Effector memory CD4-positive, alpha-beta T cell (primary cell): ENCODE measurements around the gene PDE3A.
"Not testable (repeated sequence)": the region's sequence is repeated elsewhere in the genome, so short reads cannot be mapped to it uniquely, and the experiment has no call there.

ENCODE experiments used
- DNase-seq, 3 donors: peaks; one replicate each; pipeline ENCODE4 v3.0.0-alpha.2; 2020
- H3K27ac ChIP-seq: 2 replicates; pipeline ENCODE4 v1.7.0; 2013; ENCODE audit warnings: mild to moderate bottlenecking, low read length, moderate library complexity; ENCODE audit not compliant: insufficient read depth, poor library complexity, severe bottlenecking
- H3K27me3 ChIP-seq: replicated peaks from 2 replicates; pipeline ENCODE4 v1.7.0; 2013; ENCODE audit warnings: mild to moderate bottlenecking, low read length; ENCODE audit not compliant: insufficient read depth, control insufficient read depth, poor library complexity, severe bottlenecking
- H3K36me3 ChIP-seq: 2 replicates; pipeline ENCODE4 v1.7.0; 2013; ENCODE audit warnings: mild to moderate bottlenecking, low read length, moderate library complexity; ENCODE audit not compliant: control insufficient read depth, insufficient read depth
- H3K4me1 ChIP-seq: 2 replicates; pipeline ENCODE4 v1.7.0; 2013; ENCODE audit warnings: low read length, mild to moderate bottlenecking; ENCODE audit not compliant: control insufficient read depth, insufficient read depth, poor library complexity, severe bottlenecking
- H3K4me3 ChIP-seq: 2 replicates; pipeline ENCODE4 v1.7.0; 2013; ENCODE audit warnings: low read length, low read depth, mild to moderate bottlenecking; ENCODE audit not compliant: insufficient read depth, poor library complexity, severe bottlenecking
- H3K9me3 ChIP-seq: 2 replicates; pipeline ENCODE4 v1.7.0; 2013; ENCODE audit warnings: mild to moderate bottlenecking, low read length, moderate library complexity; ENCODE audit not compliant: control insufficient read depth
- total RNA-seq, 3 donors: gene quantifications; one replicate each; lab custom pipeline; 2026; lab: John Stamatoyannopoulos, UW

The PDE3A gene
- total RNA-seq = 0 reads per million in 3 donors

DNA sequence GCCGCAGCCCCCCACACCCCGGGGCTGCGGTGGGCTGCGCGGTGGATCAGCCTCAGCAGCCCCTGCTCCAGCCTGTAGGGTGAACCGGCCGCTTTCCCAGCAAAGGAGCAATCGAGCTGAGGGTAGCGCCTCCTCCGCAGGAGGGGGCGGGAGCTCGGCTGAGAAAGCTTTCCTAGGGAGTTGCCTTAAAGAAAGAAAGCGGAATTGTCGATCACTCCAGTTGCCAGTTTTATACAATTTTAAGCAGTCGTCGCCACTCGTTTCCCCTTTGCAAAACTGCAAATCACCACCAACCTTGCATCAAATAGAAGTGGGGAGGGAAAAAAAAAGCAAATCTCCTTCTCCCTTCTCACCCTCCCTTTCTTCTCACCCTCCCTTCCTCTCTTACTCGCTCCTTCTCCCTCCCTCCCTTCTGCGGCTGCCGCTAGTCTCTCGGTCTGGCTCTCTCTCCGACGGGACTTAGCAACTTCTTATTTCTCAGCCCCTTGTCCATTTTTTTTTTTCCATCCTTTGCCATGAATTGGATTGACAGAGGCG is at the start of gene PDE3A:
Gene PDE3A, plus strand, starts transcription at position 424 of the 537 bp plus-strand sequence. CDS start 748 bp downstream, outside the sequence.
- no peak for DNase-seq
- Histone ChIP-seq H3K27me3 (no peaks in the 10 kb centered on the region), H3K4me3 (no peak within 1 kb of the TSS), H3K27ac (no peak within 1 kb of the TSS), H3K36me3 (no peaks in the 10 kb centered on the region), H3K4me1 (no peaks in the 10 kb centered on the region), H3K9me3 (no peaks in the 10 kb centered on the region)

DNA sequence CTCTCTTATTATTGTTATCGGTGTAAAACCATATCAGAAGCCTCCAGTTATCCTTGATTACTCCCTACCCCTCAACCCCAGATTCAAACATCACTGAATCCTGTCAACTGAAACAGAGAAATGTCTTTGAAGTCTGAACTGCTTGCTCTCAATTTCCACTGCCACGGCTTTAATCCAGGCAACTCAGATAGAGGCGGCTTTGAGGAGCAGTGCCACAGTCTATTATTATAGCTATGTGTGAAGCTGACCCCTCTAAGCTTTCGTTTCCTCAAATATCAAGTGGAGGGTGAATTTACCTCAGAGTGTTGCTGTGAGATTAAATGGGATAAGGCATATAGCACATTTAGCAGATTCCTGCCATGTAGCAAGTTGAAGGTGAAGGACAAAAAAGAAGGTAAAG is 49.0 kb upstream of the PDE3A start:
- Histone ChIP-seq H3K27me3 (no peaks in the 10 kb centered on the region), H3K4me3 (no peak overlapping the region), H3K27ac (no peak overlapping the region), H3K36me3 (no peaks in the 10 kb centered on the region), H3K9me3 (no peaks in the 10 kb centered on the region), H3K4me1 (no peaks in the 10 kb centered on the region)
- no peak for DNase-seq

DNA sequence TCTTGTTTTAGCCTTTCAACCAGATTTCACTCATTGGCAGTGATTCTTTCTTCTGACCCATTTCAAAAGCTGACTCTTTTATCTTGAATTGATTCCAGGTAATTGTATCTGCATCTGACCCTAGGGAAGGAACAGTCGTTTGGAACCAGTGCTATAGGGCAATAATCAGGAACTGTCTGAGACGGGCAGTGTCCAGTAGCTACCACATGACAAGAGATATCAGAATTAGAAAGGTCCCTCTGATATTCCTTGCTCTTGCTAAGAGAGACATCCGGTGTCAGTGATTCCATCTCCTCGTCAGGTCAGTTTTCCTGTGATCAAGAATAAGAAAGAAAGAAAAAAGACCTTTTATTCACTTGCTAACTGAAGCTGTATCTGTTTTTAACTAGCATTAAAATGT is 47.8 kb upstream of the PDE3A start:
- Histone ChIP-seq H3K36me3 (no peaks in the 10 kb centered on the region), H3K4me3 (no peak overlapping the region), H3K4me1 (no peaks in the 10 kb centered on the region), H3K27ac (no peak overlapping the region), H3K9me3 (no peaks in the 10 kb centered on the region), H3K27me3 (no peaks in the 10 kb centered on the region)
- no peak for DNase-seq

DNA sequence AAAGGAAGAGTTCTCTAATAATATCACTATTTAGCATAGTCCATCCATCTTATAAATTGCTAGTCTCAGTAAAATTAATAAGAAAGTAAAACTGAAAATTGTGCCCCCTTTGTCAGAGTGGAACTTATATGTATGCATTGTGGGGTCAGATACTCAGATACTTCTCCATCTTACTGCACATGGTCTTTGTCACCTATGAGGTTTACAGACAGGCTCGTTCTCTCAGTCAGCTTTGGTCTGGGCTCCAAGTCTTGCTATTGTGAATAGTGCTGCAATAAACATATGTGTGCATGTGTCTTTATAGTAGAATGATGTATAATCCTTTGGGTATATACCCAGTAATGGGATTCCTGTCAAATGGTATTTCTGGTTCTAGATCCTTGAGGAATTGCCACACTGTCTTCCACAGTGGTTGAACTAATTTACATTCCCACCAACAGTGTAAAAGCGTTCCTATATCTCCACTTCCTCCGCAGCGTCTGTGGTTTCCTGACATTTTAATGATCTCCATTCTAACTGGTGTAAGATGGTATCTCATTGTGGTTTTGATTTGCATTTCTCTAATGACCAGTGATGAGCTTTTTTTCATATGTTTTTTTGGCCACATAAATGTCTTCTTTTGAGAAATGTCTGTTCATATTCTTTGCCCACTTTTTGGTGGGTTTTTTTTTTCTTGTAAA is 37.4 kb upstream of the PDE3A start:
- DNase-seq, H3K36me3 ChIP-seq: not testable (repeated sequence)

DNA sequence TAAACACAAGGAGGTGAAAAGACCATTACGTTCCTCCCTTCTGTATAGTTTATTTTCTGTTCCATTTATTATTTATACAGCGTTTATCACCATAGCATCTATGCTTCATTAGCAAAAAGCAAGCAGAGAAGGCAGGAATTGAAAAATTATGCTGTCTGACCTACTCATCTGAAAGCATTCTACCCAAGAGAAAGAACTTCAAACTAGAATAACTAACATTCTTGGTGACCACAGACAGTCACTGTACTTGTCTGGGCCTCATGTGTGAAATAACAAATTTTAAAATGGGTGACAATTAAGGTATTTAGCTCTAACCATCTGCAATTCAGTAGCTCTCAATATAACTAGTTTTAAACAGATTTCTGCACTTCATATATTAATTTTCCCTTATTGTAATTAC is 29.3 kb upstream of the PDE3A start:
- no peak overlapping the region for H3K4me3 ChIP-seq
- no peaks in the 10 kb centered on the region for H3K9me3 ChIP-seq
- DNase-seq = no peak
- H3K36me3 ChIP-seq = no peaks in the 10 kb centered on the region
- H3K27ac ChIP-seq = no peak overlapping the region
- no peaks in the 10 kb centered on the region for H3K27me3 ChIP-seq
- no peaks in the 10 kb centered on the region for H3K4me1 ChIP-seq

More for the DNA sequence above, 37.4 kb upstream of the PDE3A start:
- H3K27ac ChIP-seq, H3K9me3 ChIP-seq, H3K27me3 ChIP-seq, H3K4me3 ChIP-seq, H3K4me1 ChIP-seq: not testable (repeated sequence)

DNA sequence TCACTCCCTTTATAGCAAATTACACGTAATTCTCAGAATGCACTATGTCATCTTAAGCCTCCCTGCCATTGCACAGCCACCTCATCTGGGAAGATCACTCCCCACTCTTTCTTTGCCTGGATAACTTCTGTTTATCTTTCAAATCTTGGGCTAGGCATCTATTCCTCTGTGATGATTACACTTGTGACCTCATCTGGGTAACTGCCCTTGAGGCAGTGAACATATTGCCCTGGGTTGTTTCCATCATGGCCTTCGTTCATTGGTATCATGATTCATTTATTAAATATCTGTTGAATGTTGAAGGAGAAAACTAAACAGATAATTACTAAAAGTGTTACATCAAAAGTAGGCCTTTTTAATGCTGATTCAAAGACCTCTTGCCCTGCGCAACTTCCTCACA is 26.2 kb upstream of the PDE3A start:
- Histone ChIP-seq H3K27ac (no peak overlapping the region), H3K4me1 (no peaks in the 10 kb centered on the region), H3K27me3 (no peaks in the 10 kb centered on the region), H3K36me3 (no peaks in the 10 kb centered on the region), H3K9me3 (no peaks in the 10 kb centered on the region), H3K4me3 (no peak overlapping the region)
- no peak for DNase-seq

DNA sequence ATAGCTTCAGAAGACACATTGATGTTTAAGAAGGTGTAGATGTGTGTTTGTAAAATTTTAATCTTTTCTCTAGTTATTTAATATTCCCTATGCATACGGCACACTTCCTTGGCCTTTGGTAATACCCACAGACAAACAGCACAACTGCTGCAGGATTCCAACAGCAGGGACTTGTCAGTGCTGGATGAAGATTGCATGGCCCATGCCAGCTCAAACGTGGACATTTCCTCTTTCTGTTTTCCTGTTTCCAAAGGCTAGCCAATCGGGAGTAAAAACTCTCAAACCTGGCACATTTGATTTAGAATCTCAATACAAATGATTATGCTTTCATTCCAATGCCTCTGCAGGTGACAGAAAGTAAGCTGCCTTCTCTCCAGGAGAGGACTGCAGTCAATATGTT is 22.5 kb upstream of the PDE3A start:
- no peaks in the 10 kb centered on the region for H3K27me3 ChIP-seq
- DNase-seq = no peak
- H3K4me1 ChIP-seq = no peaks in the 10 kb centered on the region
- H3K4me3 ChIP-seq = no peak overlapping the region
- H3K27ac ChIP-seq = no peak overlapping the region
- no peaks in the 10 kb centered on the region for H3K9me3 ChIP-seq
- no peaks in the 10 kb centered on the region for H3K36me3 ChIP-seq

DNA sequence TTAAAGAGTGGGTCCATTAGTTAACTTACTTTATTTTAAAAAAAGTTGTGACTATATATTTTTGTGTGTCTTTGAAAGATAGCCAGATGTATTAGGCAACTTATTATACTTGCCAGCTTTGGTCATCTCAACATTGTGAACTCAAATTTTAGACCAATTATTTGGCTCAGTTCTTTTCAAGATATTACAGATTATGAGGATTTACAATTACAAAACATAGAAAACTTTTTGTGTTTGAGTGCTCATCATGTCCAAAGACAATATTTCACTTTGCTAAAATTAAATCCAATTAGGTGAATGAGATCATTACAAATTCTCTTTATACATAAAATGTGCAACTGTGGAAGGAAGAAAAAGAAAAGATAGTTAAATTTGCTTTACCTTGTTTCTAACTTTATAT is 18.3 kb upstream of the PDE3A start:
- Histone ChIP-seq H3K9me3 (no peaks in the 10 kb centered on the region), H3K4me3 (no peak overlapping the region), H3K27me3 (no peaks in the 10 kb centered on the region), H3K27ac (no peak overlapping the region), H3K36me3 (no peaks in the 10 kb centered on the region), H3K4me1 (no peaks in the 10 kb centered on the region)
- DNase-seq = no peak

DNA sequence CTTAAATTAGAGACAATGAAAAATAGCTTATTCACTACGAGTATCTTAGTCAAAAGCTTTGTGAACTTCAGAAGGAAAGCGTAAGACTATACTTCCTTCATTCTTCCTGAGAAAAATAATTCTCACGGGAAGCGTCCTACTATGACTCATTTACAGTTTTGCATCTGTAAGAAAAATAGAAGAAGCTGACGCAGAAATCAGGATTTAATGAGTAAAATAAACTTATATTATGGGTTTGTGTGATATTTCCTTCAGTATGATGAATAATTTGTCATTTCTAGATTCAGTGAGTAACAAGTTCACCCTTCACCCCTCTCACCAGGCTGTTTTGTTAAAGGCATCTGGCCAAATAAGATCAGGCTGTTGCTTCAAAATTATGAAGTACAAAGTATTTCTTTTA is 17.8 kb upstream of the PDE3A start:
- H3K27ac ChIP-seq = no peak overlapping the region
- DNase-seq = no peak

DNA sequence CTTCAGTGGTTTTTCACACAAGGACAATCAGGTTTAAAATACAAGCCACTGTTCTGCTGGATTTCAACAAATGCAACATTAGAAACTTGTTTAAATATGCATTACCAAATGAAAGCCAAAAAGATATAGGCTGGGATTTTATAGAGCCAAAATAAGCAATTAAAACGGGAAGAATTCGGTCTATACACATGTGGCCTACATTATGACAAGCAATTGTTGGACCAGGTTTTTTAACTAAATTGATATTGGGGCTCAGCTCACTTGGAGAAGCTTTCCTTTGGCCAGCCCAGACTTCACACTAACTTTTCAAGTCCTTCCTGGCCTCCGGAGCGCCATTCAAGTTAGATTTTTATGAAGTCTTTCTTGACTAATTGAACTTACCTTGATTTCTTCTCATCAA is 16.9 kb upstream of the PDE3A start:
- Histone ChIP-seq H3K4me1 (no peaks in the 10 kb centered on the region), H3K9me3 (no peaks in the 10 kb centered on the region), H3K27ac (no peak overlapping the region), H3K36me3 (no peaks in the 10 kb centered on the region), H3K27me3 (no peaks in the 10 kb centered on the region), H3K4me3 (no peak overlapping the region)
- DNase-seq = no peak

More for the DNA sequence above, 17.8 kb upstream of the PDE3A start:
- Histone ChIP-seq H3K4me1 (no peaks in the 10 kb centered on the region), H3K9me3 (no peaks in the 10 kb centered on the region), H3K27me3 (no peaks in the 10 kb centered on the region), H3K36me3 (no peaks in the 10 kb centered on the region), H3K4me3 (no peak overlapping the region)
